AG09309 (cell line): Measurements from ENCODE around the gene TET3.

Source experiments
- DNase-seq: peaks from one replicate; pipeline ENCODE4 v3.0.0-alpha.2; 2010; ENCODE audit warnings: low read depth
- H3K4me3 ChIP-seq: 2 replicates; pipeline ENCODE4 v1.5.1; 2011; ENCODE audit warnings: mild to moderate bottlenecking, low read depth, low read length, moderate library complexity; ENCODE audit not compliant: control insufficient read depth
- CTCF ChIP-seq: IDR thresholded peaks from 2 replicates; pipeline ENCODE4 v1.5.1; 2011; ENCODE audit warnings: mild to moderate bottlenecking, low read depth, low read length, inconsistent platforms; ENCODE audit not compliant: insufficient read depth, control insufficient read depth; ENCODE audit errors: missing control alignments

The TET3 gene

GRCh38 chr2:73942664-73943063 lies 42.0 kb upstream of the TET3 start:
- no peak for DNase-seq
- TF ChIP-seq CTCF: no peak
- H3K4me3 ChIP-seq: no peak overlapping the region

GRCh38 chr2:73944714-73945113 lies 40.0 kb upstream of the TET3 start:
- no peak overlapping the region for H3K4me3 ChIP-seq
- TF ChIP-seq CTCF: no peak
- no peak for DNase-seq

GRCh38 chr2:73946215-73946614 lies 38.5 kb upstream of the TET3 start:
- TF ChIP-seq CTCF: no peak
- no peak overlapping the region for H3K4me3 ChIP-seq
- no peak for DNase-seq

GRCh38 chr2:73946666-73947065 lies 38.0 kb upstream of the TET3 start:
- DNase-seq: no peak
- H3K4me3 ChIP-seq: no peak overlapping the region
- TF ChIP-seq CTCF: no peak

DNA sequence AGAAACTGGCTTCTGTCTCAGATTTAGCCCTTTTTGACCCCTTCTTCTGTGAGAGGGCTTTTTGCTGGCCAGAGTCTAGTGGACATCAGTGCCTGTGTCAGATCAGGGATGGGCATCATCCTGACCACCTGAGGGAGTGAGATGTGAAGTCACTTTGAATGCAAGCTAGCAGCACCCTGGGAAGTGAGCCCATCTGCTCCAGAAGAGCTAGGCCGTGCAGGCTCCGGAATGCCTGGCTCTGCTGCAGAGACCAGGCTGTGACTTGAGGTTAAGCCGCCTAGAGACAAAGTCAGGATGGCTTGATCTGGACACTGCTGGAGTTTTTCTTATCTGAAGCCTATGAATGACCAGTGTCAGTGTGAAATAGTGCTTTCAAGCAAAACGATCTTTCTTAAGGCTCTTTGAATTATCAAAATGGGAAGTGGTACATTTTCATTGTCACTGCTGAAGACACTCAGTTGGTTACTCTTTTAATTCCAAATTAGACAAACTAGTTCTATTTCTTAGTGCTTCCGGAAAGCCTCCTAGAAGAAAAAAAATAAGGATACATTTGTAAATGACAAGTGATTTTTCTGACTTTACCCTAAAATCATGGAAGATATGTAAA lies 37.2 kb upstream of the TET3 start:
- no peak for TF ChIP-seq CTCF
- no peak overlapping the region for H3K4me3 ChIP-seq
- no peak for DNase-seq

DNA sequence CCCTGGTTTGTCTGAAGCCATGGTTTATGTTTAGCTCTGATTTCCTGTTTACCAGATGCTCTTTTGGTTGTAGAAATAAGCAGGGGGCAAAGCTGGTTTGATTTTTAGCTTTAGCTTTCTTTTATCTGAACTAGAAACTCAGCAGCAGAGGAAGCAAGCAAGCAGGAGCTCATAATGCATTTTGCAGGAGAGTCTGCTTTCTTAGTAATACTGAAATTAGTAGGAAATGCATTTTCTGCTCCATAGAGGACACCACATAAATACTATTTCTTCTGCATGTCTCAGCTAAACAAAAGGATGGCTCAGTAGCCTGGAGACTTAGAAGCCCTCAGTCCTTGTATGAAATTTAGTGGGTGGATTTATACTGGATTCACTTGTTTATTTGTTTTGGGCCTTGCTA lies 34.9 kb upstream of the TET3 start:
- TF ChIP-seq CTCF: no peak
- H3K4me3 ChIP-seq: no peak overlapping the region
- no peak for DNase-seq
